Gastrocnemius medialis (tissue), 4 donors: Measurements from ENCODE around the gene ANKRD30A. TPM values are rescaled to one million over a fixed set of nuclear protein-coding genes. Genes with fewer than 3 reads are reported as not detected.

ENCODE experiments used
- ATAC-seq, 2 donors: fragments of 150-250 bp; one replicate each; pipeline ENCODE4 v1.9.1; 2016
- DNase-seq, 2 donors: peaks; one replicate each; pipeline ENCODE4 v3.0.0-alpha.2; 2019
- H3K27ac ChIP-seq, 4 donors: fragments of 200-600 bp; sonication (generic); 1 replicate in 1 of 4; 2 replicates in 3 of 4; pipeline ENCODE4 v1.5.1; 2016 to 2018; ENCODE audit warnings: mild to moderate bottlenecking in 2 of 4, moderate library complexity in 1 of 4
- H3K27me3 ChIP-seq, 3 donors: fragments of 200-600 bp; sonication (generic) in 2 of 3; 1 replicate in 1 of 3; 2 replicates in 2 of 3; pipeline versions ENCODE4 v1.5.1 to v1.6.0; 2016 to 2019; ENCODE audit warnings: mild to moderate bottlenecking in 1 of 3, moderate library complexity in 1 of 3
- H3K36me3 ChIP-seq, 2 donors: fragments of 200-600 bp; sonication (generic) in 1 of 2; one replicate each; pipeline ENCODE4 v1.5.1; 2017 to 2018
- H3K4me1 ChIP-seq, 2 donors: fragments of 200-600 bp; sonication (generic) in 1 of 2; one replicate each; pipeline ENCODE4 v1.5.1; 2016 to 2017; ENCODE audit warnings: mild to moderate bottlenecking in 2 of 2
- H3K4me3 ChIP-seq, 4 donors: fragments of 200-600 bp; sonication (generic) in 3 of 4; 1 replicate in 1 of 4; 2 replicates in 3 of 4; pipeline ENCODE4 v1.5.1; 2016 to 2019; ENCODE audit warnings: mild to moderate bottlenecking in 2 of 4
- H3K9me3 ChIP-seq, 3 donors: fragments of 200-600 bp; sonication (generic) in 2 of 3; 1 replicate in 1 of 3; 2 replicates in 2 of 3; pipeline ENCODE4 v1.5.1; 2016 to 2019
- POLR2A ChIP-seq, 2 donors: fragments of 450-650 bp; IDR thresholded peaks; one replicate each; pipeline ENCODE4 v1.6.1; 2017; ENCODE audit warnings: antibody characterized with exemption in 2 of 2, mild to moderate bottlenecking in 2 of 2, moderate library complexity in 2 of 2
- in situ Hi-C, 4 donors: fragments of 200-750 bp; cut with MboI; loops; one replicate each; pipeline versions ENCODE4 v1.15.0 to v1.8.0; 2017; ENCODE audit warnings: low sequenced_read_pairs in 4 of 4
- intact Hi-C: fragments of 100-400 bp; cut with DNase I; formaldehyde crosslinking; loops from one replicate; pipeline ENCODE4 v1.15.1; 2023; ENCODE audit warnings: low total_unique reads
- total RNA-seq, 4 donors: library from RNA; depleted of rRNA; stranded (reverse); fragments of >200 nt; gene quantifications; one replicate each; pipeline versions ENCODE4 v1.1.0 to v1.2.3, GENCODE V29; 2016
- TF ChIP-seq, protein P1 (sequence below), 5 experiments: fragments of 450-650 bp in 3 of 5; fragments of 200-600 bp in 2 of 5; sonication (generic) in 2 of 5; IDR thresholded peaks in 4 of 5; conservative IDR thresholded peaks in 1 of 5; 1 replicate in 4 of 5; 2 replicates in 1 of 5; pipeline ENCODE4 v1.5.1; 2016 to 2019; ENCODE audit warnings: antibody characterized with exemption in 5 of 5, mild to moderate bottlenecking in 3 of 5, moderate library complexity in 3 of 5

The ANKRD30A gene
- total RNA-seq, 4 donors from 2014 or later: not detected

DNA sequence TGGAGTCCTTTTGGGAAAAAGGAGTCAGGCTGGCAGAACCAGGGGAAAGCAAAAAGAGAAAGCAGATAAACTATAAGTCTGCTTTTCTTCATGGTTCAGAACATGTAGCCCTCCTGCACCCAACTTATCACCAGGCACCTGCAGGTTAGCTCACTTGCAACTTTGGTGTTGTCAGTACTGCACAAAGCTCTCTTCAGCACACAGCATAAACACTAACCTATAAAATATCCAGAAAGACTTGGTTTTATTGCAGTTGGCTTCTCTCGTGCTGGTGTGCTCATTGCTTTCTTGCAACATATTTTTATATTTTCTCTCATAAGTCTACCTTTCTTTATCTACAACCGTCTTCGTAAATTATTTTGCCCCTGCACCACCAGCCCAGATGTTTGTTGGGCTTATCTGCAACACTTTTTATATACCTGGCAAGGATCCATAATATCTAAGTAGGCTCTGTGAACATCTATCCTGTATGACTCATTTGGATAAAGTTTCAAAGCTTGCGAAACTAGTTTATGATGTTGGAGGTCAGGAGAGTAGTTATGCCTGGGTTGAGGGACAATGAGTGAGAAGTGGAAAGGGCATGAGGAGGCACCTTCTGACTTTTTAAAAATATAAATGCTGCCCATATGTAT, 164.6 kb downstream of the ANKRD30A start:
- Histone ChIP-seq H3K27me3 (no peaks in the 10 kb centered on the region), H3K27ac (no peak overlapping the region), H3K4me1 (no peaks in the 10 kb centered on the region), H3K36me3 (no peaks in the 10 kb centered on the region), H3K4me3 (no peak overlapping the region), H3K9me3 (no peaks in the 10 kb centered on the region)
- no peak for ATAC-seq
- in situ Hi-C loops: no loop called here
- no peak for DNase-seq
- no peak for TF ChIP-seq POLR2A (IDR thresholded peaks at IDR 0.05)
- TF ChIP-seq, protein P1, sequence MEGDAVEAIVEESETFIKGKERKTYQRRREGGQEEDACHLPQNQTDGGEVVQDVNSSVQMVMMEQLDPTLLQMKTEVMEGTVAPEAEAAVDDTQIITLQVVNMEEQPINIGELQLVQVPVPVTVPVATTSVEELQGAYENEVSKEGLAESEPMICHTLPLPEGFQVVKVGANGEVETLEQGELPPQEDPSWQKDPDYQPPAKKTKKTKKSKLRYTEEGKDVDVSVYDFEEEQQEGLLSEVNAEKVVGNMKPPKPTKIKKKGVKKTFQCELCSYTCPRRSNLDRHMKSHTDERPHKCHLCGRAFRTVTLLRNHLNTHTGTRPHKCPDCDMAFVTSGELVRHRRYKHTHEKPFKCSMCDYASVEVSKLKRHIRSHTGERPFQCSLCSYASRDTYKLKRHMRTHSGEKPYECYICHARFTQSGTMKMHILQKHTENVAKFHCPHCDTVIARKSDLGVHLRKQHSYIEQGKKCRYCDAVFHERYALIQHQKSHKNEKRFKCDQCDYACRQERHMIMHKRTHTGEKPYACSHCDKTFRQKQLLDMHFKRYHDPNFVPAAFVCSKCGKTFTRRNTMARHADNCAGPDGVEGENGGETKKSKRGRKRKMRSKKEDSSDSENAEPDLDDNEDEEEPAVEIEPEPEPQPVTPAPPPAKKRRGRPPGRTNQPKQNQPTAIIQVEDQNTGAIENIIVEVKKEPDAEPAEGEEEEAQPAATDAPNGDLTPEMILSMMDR (IDR thresholded peaks at IDR 0.05 in 4 of 5, conservative IDR thresholded peaks at IDR 0.05 in 1 of 5): no peak
- intact Hi-C loops: no loop called here

DNA sequence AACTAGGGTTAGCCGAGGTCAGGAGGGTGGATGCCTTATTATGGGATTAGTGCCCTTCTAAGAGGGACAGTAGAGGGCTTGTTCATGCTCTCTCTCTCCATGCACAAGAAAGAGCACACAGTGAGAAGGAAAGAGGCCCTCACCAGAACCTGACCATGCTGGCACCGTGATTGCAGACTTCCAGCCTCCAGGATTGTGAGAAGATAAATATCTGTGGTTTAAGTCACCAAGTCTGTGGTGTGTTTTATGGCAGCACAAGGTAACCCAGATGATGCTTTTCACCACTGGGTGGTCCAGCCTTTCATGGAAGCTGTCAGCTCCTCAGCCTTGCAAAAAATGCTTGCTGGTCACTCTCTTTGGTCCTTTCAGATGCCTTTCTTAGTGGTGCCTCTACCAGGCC, 175.9 kb downstream of the ANKRD30A start:
- Histone ChIP-seq H3K27ac (no peak overlapping the region), H3K27me3 (no peaks in the 10 kb centered on the region), H3K9me3 (no peaks in the 10 kb centered on the region), H3K4me1 (no peaks in the 10 kb centered on the region), H3K4me3 (no peak overlapping the region), H3K36me3 (no peaks in the 10 kb centered on the region)
- ATAC-seq: no peak
- no peak for TF ChIP-seq POLR2A (IDR thresholded peaks at IDR 0.05)
- TF ChIP-seq, protein P1 (IDR thresholded peaks at IDR 0.05 in 4 of 5, conservative IDR thresholded peaks at IDR 0.05 in 1 of 5): no peak
- intact Hi-C loops (no loop called here), in situ Hi-C loops (no loop called here)
- no peak for DNase-seq

GRCh38 chr10:37304036-37304435, 178.6 kb downstream of the ANKRD30A start:
- TF ChIP-seq POLR2A (IDR thresholded peaks at IDR 0.05): no peak
- no peaks in the 10 kb centered on the region for H3K27me3 ChIP-seq
- no peaks in the 10 kb centered on the region for H3K9me3 ChIP-seq
- intact Hi-C loops (no loop called here), in situ Hi-C loops (no loop called here)
- H3K36me3 ChIP-seq: no peaks in the 10 kb centered on the region
- H3K4me3 ChIP-seq: no peak overlapping the region
- H3K27ac ChIP-seq: no peak overlapping the region
- H3K4me1 ChIP-seq: no peaks in the 10 kb centered on the region
- DNase-seq (no peak), ATAC-seq (no peak)

- TF ChIP-seq, protein P1 (IDR thresholded peaks at IDR 0.05 in 4 of 5, conservative IDR thresholded peaks at IDR 0.05 in 1 of 5): no peak
- no peak for TF ChIP-seq POLR2A (IDR thresholded peaks at IDR 0.05)
- no peaks in the 10 kb centered on the region for H3K27me3 ChIP-seq
- H3K27ac ChIP-seq: no peak overlapping the region
- H3K36me3 ChIP-seq: no peaks in the 10 kb centered on the region
- H3K4me3 ChIP-seq: no peak overlapping the region
- ATAC-seq (no peak), DNase-seq (no peak)
- in situ Hi-C loops: no loop called here
- intact Hi-C loops: no loop called here
- H3K4me1 ChIP-seq: no peaks in the 10 kb centered on the region
- H3K9me3 ChIP-seq: no peaks in the 10 kb centered on the region
Observed at GRCh38 chr10:37314350-37314749, 189.0 kb downstream of the ANKRD30A start.

DNA sequence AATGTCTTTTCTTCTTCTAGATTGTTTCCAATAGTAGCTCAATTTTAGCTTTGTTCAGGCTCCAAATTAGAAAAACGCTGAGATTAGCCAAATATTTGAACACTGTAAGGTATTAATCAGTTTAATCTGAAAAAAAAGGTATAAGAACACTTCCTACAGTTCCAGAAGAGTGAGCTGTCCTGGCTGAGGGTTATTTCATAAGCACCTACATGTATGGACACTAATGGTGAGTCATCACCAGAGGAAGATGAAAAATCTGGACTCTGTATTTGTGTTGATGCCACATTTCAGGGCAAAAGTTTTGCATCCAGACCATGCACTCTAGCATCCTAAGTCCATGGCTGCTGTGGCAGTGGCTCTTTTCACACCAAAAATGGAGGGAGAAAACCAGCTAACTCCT, 189.5 kb downstream of the ANKRD30A start:
- H3K4me1 ChIP-seq: no peaks in the 10 kb centered on the region
- intact Hi-C loops (no loop called here), in situ Hi-C loops (no loop called here)
- no peak overlapping the region for H3K27ac ChIP-seq
- no peaks in the 10 kb centered on the region for H3K9me3 ChIP-seq
- ATAC-seq: no peak
- no peak for DNase-seq
- H3K4me3 ChIP-seq: no peak overlapping the region
- no peaks in the 10 kb centered on the region for H3K27me3 ChIP-seq
- TF ChIP-seq, protein P1 (IDR thresholded peaks at IDR 0.05 in 4 of 5, conservative IDR thresholded peaks at IDR 0.05 in 1 of 5): no peak
- no peak for TF ChIP-seq POLR2A (IDR thresholded peaks at IDR 0.05)
- no peaks in the 10 kb centered on the region for H3K36me3 ChIP-seq
